HG03196 (cell line): ENCODE results near the gene HECW1.

ENCODE experiments used
- ATAC-seq: cut with Tn5 transposase; IDR thresholded peaks from one replicate; pipeline ENCODE4 v1.9.1; 2021; ENCODE audit not compliant: unreplicated experiment

HECW1 gene

DNA sequence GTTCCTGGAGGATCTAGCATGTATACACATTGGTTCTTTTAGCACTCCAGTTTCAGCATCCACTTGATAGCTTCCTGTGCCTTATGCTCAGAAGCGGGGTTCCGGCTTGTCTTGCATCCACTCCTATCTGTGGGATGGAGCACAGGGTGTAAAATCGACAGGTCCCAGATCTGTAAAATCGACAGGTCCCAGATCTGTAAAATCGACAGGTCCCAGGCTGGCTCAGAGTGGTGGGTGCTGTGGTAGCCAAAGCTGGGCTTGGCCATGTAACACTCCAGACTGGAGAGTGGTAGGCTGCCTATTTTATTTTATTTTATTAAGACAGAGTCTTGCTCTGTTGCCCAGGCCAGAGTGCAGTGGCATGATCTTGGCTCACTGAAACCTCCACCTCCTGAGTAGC is 30.3 kb downstream of the HECW1 start:
- no peak for ATAC-seq

DNA sequence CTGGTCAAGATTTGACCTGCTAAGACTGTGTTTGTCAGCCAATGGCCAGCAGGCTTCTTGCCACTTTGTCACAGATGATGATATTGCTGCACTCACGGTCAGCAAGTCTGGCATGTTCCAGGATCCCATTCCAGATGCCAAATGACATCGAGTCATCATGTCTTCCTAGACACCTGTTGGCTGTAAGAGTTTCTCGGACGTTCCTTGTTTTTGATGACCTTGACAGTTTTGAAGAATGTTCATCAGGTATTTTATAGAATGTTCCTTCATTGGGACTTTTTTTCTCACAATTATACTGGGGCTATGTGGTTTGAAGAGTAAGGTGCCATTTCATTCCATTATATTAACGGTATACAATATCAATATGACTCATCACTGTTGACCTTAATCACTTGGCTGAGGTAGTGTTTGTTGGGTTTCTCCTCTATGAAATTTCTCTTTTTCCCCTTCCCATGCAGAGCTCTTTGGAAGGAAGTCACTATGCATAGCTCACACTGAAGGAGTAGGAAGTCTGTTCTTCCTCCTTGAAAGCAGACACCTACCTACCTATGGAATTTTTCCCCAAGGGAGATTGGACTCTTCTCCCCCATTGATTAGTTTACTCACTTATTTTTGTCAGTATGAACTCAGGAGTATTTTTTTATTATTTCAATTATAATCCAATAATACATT is 31.6 kb downstream of the HECW1 start:
- no peak for ATAC-seq

DNA sequence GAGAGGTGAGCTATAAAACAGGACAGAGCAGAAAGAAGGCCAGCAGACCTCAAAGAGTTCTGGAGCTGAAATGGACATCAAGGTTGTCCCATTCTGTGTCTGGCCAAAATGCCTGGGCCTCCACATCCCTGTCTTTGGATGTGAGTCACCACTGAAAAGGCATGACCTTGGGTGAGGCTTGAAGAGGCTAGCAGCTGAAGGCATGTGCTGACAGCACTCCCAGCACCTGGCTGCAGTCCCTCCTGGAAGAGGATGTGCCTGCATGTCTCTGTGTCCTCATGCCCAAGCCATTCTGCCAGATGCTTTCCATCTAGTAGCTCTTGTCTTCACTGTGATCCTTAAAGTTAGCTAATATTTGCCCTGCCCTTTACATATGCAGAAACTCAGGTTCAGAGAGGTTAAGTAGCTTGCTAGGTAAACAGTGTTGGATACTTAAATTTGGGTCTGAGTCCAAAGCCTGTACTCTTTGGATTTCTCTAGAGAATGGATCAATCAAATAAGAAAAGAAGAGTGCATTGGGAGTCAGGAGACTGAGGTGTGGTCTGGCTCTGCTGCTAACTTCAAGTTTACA is 35.8 kb downstream of the HECW1 start:
- no peak for ATAC-seq

DNA sequence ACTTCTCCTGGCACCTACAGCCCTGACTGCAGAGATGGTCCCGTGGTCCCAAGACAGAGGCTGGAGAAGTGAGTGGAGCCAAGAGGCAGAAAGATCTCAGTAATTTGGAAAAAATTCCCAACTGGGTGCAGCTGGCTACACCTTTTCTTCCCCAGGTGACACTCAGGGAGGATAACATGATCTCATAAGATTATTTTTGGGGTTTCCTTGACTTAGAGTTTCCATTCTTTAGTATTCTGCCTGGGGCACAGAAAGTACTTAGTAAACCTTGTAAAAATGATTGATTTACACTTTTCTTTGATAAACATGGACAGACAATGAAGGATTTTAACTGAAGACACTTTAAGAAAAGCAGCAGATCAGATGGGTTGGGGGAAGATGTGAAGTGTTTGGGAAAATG is 38.6 kb downstream of the HECW1 start:
- no peak for ATAC-seq

DNA sequence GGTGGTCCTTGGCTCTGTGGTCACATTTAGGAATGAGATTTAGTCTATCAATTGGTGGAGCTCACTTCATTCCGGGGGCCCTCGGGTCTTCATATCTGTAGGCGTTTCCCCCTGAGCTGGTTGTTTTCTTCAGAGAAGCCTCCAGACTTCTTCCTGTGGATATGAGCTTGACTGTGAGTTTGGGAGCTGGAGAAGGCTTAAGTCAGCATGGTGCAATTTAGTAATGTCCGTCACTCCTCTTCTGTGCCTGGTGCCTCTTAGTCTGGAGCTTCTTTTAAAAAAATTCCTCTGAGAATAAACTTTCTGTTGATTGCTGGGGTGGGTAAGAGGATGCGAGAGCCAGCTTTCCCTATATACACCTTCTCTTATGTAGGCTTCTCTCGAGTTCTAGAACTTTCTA is 40.2 kb downstream of the HECW1 start:
- no peak for ATAC-seq

DNA sequence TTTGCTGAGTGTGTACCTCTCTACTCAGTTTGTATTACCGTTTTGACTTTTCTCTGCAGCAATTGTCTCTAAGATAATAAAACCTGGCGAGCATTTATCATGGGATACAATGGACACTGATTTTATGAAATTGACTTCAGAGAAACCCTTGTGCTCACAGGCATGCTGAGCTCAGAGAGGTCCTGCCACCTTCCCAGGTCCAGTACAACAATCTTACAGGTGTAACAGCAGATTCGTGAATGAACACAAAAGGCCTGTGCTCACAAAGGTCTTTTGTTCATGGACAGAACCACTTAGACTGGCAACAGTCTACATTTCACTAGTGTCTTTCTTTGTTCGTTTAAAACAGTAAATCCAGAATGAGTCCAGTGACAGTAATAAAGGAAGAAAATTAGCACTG is 43.2 kb downstream of the HECW1 start:
- no peak for ATAC-seq

DNA sequence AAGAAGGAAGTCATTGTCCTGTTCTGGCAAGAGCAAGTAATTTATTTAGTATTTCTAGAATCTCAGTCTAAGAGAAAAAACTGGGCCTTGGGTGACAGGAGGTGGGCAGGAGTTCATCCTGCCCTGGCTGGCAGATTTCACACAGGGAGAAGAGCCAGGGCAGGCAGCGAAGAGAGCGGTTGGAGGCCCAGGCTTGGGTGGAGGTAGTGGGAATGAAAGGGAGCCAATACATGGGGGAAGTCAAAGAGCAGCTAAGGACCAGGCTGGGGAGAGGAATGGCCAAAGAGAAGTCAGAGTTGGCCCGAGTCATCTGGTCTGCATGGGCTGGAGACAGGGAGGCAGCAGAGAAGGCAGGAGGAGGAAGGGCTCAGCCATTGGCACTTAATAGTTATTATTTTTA is 51.4 kb downstream of the HECW1 start:
- no peak for ATAC-seq

DNA sequence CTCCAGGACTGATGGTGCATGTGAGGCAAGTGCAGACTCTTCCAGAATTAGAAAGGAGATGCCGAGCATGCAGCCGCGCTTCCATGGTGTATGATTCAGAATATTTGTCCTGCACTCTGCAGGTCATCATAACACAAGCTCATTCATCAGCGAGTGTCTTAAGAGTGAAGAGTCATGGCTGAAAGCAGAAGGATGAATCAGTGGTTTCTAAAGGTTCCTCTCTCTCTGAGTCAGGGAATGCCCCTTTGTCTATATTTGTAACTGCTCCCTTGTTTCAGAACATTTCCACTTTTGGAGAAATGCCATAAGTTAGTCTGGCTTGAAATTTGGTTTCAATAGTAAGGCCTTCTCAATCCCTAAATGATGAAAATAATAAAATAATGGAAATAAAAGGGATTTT is 52.3 kb downstream of the HECW1 start:
- ATAC-seq, result peak; percentile 88

DNA sequence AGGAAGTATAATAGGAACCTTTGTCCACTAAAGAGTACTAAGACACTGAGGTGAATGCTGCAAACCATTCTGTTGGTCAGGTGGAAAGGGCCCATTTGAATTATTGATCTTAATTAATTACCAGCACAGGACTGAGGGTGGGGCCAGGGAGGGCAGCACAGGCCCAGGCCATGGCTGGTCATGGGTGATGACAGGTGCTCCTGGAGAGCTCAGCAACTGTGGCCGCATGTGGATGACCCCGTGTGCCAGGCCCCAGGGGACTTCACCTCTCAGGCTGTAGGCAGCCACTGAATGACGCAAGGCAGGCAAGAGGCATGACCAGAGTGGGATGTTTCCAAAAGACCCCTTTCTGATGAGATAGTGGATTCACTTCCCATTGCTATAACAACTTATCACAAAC is 54.2 kb downstream of the HECW1 start:
- no peak for ATAC-seq

DNA sequence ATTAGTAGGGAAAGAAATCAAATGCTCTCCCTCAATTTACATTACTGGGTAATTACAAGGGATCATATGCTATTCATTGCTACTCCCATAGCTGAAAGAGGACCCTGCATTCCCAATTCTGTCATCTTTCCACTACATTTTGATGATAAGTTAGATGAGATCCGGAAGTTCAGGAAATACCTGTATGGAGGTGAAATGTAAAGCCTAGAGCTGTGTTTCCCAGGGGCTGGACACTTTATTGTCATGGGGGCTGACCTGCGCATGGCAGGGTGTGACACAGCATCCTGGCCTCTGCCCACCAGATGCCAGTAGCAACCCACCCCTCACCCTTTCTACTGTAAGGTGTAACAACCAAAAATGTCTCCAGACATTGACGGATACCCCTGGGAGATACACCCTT is 56.6 kb downstream of the HECW1 start:
- no peak for ATAC-seq

DNA sequence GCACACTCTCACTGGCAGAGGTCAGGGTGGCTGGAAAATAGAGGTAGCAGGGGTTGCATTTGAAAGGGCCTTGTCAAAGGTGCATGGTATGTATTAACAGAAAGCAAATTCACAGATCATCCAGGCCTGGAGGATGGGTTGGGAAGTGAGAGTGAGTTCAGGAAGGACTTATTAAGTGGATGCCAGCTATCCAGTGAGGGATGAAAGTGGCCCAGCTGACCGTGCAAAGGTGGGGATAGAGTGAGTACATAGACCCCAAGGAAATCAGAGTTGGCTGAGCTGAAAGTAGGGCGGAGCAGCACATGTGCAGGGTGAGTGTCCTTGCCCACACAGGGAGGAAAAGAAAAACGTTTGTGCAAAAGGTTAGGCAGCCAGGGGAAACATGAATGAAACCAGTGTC is 58.1 kb downstream of the HECW1 start:
- ATAC-seq, result no peak

DNA sequence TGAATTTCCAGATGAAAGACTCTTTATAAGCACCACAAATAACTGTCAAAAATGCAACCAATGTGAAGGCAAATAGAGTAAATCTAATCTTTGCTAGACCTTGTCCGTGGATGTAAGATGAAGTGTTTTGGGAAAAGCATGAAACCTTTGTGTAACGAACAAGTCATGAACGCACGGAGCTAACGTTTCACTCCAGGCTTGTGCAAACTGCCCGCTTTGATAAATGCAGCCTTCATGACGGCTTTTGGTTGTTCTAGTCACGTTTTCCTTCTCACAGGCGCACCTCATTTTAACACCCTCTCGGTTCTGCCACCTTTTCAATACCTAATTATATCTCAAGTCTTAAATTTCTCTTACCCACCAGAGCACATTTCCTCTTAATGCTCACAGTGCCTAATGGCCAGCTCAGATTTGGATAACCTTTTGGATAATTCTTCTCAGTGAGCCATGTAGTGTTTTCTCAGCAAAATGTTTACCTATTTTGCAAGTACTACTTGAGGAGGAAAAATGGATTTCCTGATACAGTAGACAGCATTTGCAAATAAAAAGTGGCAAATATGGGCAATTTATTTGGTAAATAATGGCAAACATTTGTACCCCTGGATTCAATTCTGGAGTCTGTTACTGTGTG is 63.2 kb downstream of the HECW1 start:
- ATAC-seq, result no peak

DNA sequence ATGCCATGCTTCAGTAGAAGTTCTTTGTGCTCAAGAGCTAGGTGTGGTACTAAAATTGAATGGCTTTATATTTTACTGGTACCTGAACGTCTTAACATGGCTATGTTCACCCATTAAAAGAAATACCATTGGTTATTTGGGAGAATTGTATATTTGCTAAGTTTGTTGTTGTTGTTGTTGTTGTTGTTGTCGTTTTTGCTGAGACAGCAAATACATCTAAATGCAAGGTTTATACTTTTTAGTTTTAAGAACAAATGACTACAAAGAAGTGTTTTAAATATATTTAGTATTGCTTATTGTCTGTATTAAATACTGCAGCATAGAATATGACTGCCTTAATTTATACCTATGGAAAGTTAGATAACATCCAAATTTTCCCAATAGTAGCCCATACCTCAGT is 66.9 kb downstream of the HECW1 start:
- ATAC-seq, result no peak

DNA sequence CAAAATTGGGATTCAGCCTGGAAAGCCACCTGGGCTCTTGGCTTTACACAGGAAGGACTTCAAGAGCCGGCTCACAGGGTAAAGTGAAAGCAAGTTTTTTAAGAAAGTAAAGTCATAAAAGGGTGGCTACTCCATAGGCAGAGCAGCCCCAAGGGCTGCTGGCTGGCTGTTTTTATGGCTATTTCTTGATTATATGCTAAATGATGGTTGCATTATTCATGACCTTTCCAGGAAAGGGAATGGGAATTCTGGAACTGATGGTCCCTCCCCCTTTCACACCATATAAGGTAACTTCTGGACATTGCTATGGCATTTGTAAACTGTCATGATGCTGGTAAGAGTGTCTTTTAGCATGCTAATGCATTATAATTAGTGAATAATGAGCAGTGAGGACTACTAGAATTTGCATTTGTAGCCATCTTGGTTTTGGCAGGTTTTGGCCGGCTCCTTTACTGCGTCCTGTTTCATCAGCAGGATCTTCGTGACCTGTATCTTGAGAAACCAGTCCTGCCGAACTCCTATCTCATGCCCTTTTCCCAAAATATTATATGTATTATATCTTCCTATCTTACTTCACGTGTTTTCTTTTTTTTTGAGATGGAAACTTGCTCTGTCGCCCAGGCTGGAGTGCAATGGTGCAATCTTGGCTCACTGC is 80.5 kb downstream of the HECW1 start:
- no peak for ATAC-seq

DNA sequence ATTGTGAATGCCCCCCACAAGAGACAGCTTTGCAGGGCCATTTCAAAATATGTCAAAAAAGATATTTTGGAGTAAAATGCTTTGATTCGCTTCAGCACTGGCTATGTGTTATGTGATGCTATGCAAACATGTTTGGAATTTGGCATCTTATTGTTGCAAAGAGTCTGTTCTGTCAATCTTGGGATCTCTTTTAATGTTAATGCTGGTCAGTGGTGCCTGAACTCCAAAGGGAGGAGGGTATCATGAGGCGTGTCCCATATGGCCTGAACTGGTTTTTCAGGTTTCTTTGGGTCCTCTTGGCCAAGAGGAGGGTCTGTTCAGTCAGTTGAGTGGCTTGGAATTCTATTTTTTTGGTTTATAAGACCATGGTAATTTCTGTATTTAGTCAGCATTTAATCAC is 81.4 kb downstream of the HECW1 start:
- no peak for ATAC-seq

DNA sequence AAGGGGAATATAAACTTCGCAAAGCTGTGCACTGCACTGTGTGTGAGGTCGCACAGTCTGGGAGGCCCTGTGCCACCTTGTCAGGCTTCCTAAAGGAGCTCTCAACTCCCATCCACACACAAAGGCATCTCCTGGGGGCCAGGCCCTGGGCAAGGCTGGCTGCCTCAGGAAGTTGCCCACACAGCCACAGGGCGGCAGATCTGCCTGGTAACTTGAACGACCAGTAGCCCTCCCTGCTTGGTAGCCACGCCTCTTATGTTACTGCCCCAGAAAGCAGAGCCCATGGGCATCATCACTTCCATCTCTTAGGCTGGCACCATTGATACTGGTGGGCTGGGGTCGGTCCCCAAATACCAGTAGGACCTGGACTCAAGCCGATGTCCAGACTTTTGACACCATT is 82.8 kb downstream of the HECW1 start:
- no peak for ATAC-seq

DNA sequence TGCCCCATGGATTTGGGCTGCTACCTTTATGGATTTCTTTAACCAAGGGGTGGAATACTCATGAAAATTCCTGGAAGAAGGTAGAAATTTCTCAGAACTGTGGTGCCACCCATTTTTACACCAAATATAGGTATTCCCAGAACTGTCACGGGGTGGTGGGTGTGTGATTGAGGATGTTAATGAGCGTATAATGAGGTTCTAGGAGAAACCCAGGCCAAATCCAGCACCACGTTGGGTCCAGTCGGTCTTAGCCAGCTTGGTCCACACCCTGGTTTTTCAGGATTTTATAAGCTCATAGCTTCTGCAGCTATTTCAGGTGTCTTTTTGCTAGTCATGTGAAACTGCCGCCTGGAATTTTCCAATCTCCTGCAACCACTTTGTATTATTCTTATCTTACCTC is 83.3 kb downstream of the HECW1 start:
- ATAC-seq, result no peak

DNA sequence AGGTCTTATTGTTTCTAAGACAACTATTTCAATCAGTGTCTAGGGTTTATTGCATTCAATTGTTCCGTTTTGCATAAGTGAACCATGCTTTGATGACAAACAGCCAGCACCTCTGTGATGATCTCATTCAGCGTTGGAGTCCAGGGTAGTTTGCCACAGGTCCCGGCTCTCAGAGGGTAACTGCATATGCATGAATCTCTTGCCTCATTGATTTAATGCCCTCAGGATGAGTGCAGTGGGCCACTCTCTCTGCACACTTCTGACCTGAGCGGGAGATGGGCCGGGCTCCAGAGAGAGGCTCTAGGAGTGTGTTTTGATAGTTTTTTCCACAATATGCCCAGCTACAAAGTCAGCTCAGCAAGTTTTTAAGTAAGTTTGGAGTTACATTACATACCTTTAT is 83.9 kb downstream of the HECW1 start:
- ATAC-seq, result no peak

DNA sequence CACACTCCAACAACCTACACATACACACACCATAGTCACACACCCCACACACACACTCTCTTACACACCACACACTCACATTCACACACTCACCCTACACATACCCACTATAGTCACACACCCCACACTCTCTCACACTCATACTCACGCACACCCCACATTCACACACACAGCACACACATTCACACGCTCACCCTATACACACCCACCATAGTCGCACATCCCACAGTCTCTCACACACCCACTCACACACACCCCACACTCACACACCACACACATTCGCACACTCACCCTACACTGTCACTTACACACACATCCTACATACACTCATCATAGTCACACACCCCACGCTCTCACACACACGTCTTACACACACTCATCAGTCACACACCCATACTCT is 85.6 kb downstream of the HECW1 start:
- ATAC-seq, result no peak

DNA sequence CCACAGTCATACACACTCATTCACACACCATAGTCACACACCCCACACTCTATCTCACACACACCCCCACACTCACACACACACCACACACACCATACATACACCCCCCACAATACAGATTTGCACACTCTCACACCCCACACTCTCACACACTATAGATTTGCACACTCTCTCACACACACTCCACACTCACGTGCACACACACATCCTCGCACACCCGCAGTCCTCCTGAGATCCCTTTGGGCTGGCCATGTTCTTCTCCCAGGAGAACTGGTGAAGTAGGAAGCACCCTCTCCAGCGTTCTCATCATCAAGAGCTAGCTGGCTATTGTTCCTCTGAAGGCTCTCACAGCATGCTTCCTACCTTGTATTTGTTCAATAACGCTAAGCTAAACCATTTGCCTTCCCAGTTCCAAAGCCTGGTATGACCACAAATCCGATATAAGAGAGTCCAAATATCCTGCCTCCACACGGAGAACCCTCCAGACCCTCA is 86.2 kb downstream of the HECW1 start:
- ATAC-seq, result no peak

DNA sequence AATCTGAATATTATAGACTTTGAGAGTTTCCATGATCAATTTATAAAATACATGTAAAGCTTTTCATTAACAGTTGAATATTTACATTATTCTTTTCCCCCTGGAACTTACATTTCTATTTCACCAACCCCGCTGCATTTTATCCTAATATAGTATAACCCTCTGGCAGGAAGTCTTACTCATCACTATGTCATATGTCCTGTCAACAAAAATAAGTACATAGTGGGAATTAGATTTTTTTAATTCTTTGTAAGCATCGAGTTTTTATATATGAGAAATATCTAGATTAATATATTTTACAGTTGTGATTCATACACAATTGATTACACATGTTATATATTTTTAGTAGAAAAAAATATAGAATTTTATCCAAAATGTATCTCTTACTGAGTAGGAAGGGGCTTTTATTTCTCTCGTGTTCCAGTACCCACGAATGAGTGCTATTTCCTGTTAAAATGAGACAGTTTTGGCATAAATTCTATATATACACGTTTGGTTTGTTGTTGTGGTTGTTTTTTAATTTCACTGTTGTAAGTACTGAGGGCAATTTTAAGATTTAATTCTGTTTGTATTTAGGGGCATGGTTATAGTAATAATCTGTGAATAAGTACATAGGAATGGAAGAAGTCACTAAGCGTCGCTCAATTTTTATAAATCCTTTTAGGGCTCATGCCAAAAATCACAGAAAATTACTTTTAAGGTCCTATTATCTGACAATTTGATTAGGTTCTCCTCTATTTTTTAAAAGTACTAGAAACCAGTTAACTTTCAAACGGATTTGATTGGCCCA is 87.1 kb downstream of the HECW1 start:
- no peak for ATAC-seq
